HAP-1 (cell line): Measurements from ENCODE around the gene BBS12.
A peak's percentile ranks its signal among the peaks of the same experiment; 100 is the strongest.

Source experiments
- DNase-seq, 2 experiments: peaks; one replicate each; pipeline ENCODE4 v3.0.0-alpha.2; 2016 to 2020; ENCODE audit warnings: low spot score in 2 of 2
- H3K27me3 ChIP-seq: fragments of 250-450 bp; sonication (Bioruptor Pico); 2 replicates; pipeline ENCODE4 v1.5.1; 2020; ENCODE audit warnings: low read depth, mild to moderate bottlenecking, moderate library complexity
- H3K36me3 ChIP-seq: fragments of 250-450 bp; sonication (Bioruptor Pico); replicated peaks from 2 replicates; pipeline ENCODE4 v1.5.1; 2020; ENCODE audit warnings: mild to moderate bottlenecking
- H3K4me1 ChIP-seq: fragments of 250-450 bp; sonication (Bioruptor Pico); 2 replicates; pipeline ENCODE4 v1.5.1; 2020; ENCODE audit warnings: mild to moderate bottlenecking
- H3K4me3 ChIP-seq: fragments of 250-450 bp; sonication (Bioruptor Pico); 2 replicates; pipeline ENCODE4 v1.5.1; 2020; ENCODE audit warnings: mild to moderate bottlenecking, moderate library complexity
- H3K9me3 ChIP-seq: fragments of 250-450 bp; sonication (Bioruptor Pico); 2 replicates; pipeline ENCODE4 v1.5.1; 2020; ENCODE audit warnings: mild to moderate bottlenecking, moderate library complexity
- in situ Hi-C: fragments of 300-500 bp; cut with MboI; formaldehyde crosslinking; loops from 3 replicates; pipeline ENCODE4 v1.14.3; 2020; ENCODE audit warnings: low sequenced_read_pairs, inconsistent platforms, mixed read lengths

BBS12 gene

GRCh38 chr4:122732329-122733026 lies at the start of gene BBS12:
BBS12 (plus strand) TSS chr4:122732704; CDS start chr4:122741893, 9,189 bp downstream.
- Histone ChIP-seq H3K27me3 (no peaks in the 10 kb centered on the region), H3K36me3 (no peaks in the 10 kb centered on the region), H3K9me3 (no peaks in the 10 kb centered on the region), H3K4me3 (peak within 1 kb of the TSS; percentile 52), H3K4me1 (peaks cover 6% of the 10 kb centered on the region)
- peak; percentile 99 for DNase-seq
- in situ Hi-C loops: no loop called here

GRCh38 chr4:122686691-122687090 lies 45.8 kb upstream of the BBS12 start:
- no peaks in the 10 kb centered on the region for H3K27me3 ChIP-seq
- H3K36me3 ChIP-seq: no peaks in the 10 kb centered on the region
- H3K9me3 ChIP-seq: peaks cover 3% of the 10 kb centered on the region
- no peak overlapping the region for H3K4me3 ChIP-seq
- DNase-seq: no peak
- H3K4me1 ChIP-seq: no peaks in the 10 kb centered on the region
- in situ Hi-C loops: no loop called here

- no peaks in the 10 kb centered on the region for H3K36me3 ChIP-seq
- no peaks in the 10 kb centered on the region; the same call in 1 of the 2 replicates for H3K4me1 ChIP-seq
- DNase-seq: no peak
- no peak overlapping the region for H3K4me3 ChIP-seq
- in situ Hi-C loops: no loop called here
- no peaks in the 10 kb centered on the region for H3K9me3 ChIP-seq
- no peaks in the 10 kb centered on the region for H3K27me3 ChIP-seq
These were observed 44.9 kb upstream of the BBS12 start for GRCh38 chr4:122687531-122688061.

- Histone ChIP-seq H3K9me3 (no peaks in the 10 kb centered on the region), H3K4me1 (peaks cover 6% of the 10 kb centered on the region), H3K27me3 (no peaks in the 10 kb centered on the region), H3K4me3 (no peak overlapping the region), H3K36me3 (no peaks in the 10 kb centered on the region)
- in situ Hi-C loops: no loop called here
- DNase-seq: no peak
These were observed 43.9 kb upstream of the BBS12 start for GRCh38 chr4:122688529-122689140.

- H3K27me3 ChIP-seq: no peaks in the 10 kb centered on the region
- in situ Hi-C loops: no loop called here
- H3K9me3 ChIP-seq: no peaks in the 10 kb centered on the region
- H3K36me3 ChIP-seq: no peaks in the 10 kb centered on the region
- H3K4me3 ChIP-seq: no peak overlapping the region
- H3K4me1 ChIP-seq: peaks cover 7% of the 10 kb centered on the region
- no peak for DNase-seq
These were observed 42.5 kb upstream of the BBS12 start for GRCh38 chr4:122689972-122690371.

- in situ Hi-C loops: no loop called here
- no peak for DNase-seq
- no peaks in the 10 kb centered on the region for H3K27me3 ChIP-seq
- no peaks in the 10 kb centered on the region for H3K9me3 ChIP-seq
- no peak overlapping the region for H3K4me3 ChIP-seq
- peaks cover 10% of the 10 kb centered on the region for H3K4me1 ChIP-seq
- no peaks in the 10 kb centered on the region for H3K36me3 ChIP-seq
These were observed 40.5 kb upstream of the BBS12 start for GRCh38 chr4:122691988-122692387.

GRCh38 chr4:122692641-122693520 lies 39.6 kb upstream of the BBS12 start:
- Histone ChIP-seq H3K4me3 (no peak overlapping the region), H3K36me3 (no peaks in the 10 kb centered on the region), H3K4me1 (peaks cover 10% of the 10 kb centered on the region), H3K9me3 (no peaks in the 10 kb centered on the region), H3K27me3 (no peaks in the 10 kb centered on the region)
- peak in 1 of 2 experiments; percentile 34 for DNase-seq
- in situ Hi-C loops: no loop called here

GRCh38 chr4:122695226-122695625 lies 37.3 kb upstream of the BBS12 start:
- DNase-seq: no peak
- Histone ChIP-seq H3K27me3 (no peaks in the 10 kb centered on the region), H3K9me3 (no peaks in the 10 kb centered on the region), H3K4me1 (peaks cover 10% of the 10 kb centered on the region), H3K36me3 (no peaks in the 10 kb centered on the region), H3K4me3 (no peak overlapping the region)
- in situ Hi-C loops: no loop called here

GRCh38 chr4:122700178-122700725 lies 32.3 kb upstream of the BBS12 start:
- no peaks in the 10 kb centered on the region for H3K9me3 ChIP-seq
- no peak overlapping the region for H3K4me3 ChIP-seq
- peaks cover 3% of the 10 kb centered on the region for H3K4me1 ChIP-seq
- in situ Hi-C loops: no loop called here
- no peak for DNase-seq
- no peaks in the 10 kb centered on the region for H3K27me3 ChIP-seq
- no peaks in the 10 kb centered on the region for H3K36me3 ChIP-seq

- no peak for DNase-seq
- in situ Hi-C loops: no loop called here
- H3K27me3 ChIP-seq: no peaks in the 10 kb centered on the region
- no peaks in the 10 kb centered on the region for H3K9me3 ChIP-seq
- no peak overlapping the region for H3K4me3 ChIP-seq
- no peaks in the 10 kb centered on the region for H3K36me3 ChIP-seq
- peaks cover 3% of the 10 kb centered on the region for H3K4me1 ChIP-seq
These were observed 31.4 kb upstream of the BBS12 start for GRCh38 chr4:122701061-122701460.

- in situ Hi-C loops: no loop called here
These were observed 30.5 kb upstream of the BBS12 start for GRCh38 chr4:122701965-122702364.

GRCh38 chr4:122702939-122703338 lies 29.6 kb upstream of the BBS12 start:
- Histone ChIP-seq H3K27me3 (no peaks in the 10 kb centered on the region), H3K4me1 (no peaks in the 10 kb centered on the region), H3K4me3 (no peak overlapping the region), H3K9me3 (no peaks in the 10 kb centered on the region), H3K36me3 (no peaks in the 10 kb centered on the region)
- in situ Hi-C loops: no loop called here
- no peak for DNase-seq

More at GRCh38 chr4:122701965-122702364, 30.5 kb upstream of the BBS12 start:
- no peaks in the 10 kb centered on the region for H3K27me3 ChIP-seq
- H3K4me3 ChIP-seq: no peak overlapping the region
- no peaks in the 10 kb centered on the region; the same call in 1 of the 2 replicates for H3K4me1 ChIP-seq
- H3K9me3 ChIP-seq: no peaks in the 10 kb centered on the region
- DNase-seq: no peak
- no peaks in the 10 kb centered on the region for H3K36me3 ChIP-seq

GRCh38 chr4:122703868-122704267 lies 28.6 kb upstream of the BBS12 start:
- in situ Hi-C loops: no loop called here
- H3K4me3 ChIP-seq: no peak overlapping the region
- H3K9me3 ChIP-seq: no peaks in the 10 kb centered on the region
- no peaks in the 10 kb centered on the region for H3K27me3 ChIP-seq
- H3K36me3 ChIP-seq: no peaks in the 10 kb centered on the region
- H3K4me1 ChIP-seq: no peaks in the 10 kb centered on the region
- no peak for DNase-seq
